Heart right ventricle (tissue), 16 donors: ENCODE measurements around the gene OR8A1. TPM values are rescaled to one million over a fixed set of nuclear protein-coding genes. Genes with fewer than 3 reads are reported as not detected.
A peak's percentile ranks its signal among the peaks of the same experiment; 100 is the strongest.

Source experiments
- ATAC-seq, 8 donors: fragments of 200-7000 bp; cut with Tn5 transposase; one replicate each; pipeline ENCODE4 v1.9.1; 2020; ENCODE audit warnings: mild to moderate bottlenecking in 8 of 8, moderate library complexity in 8 of 8, moderate number of reproducible peaks in 1 of 8
- DNase-seq, 2 donors: peaks; one replicate each; pipeline ENCODE4 v3.0.0-alpha.2; 2020
- H3K27ac ChIP-seq, 10 donors: fragments of 200-600 bp; sonication (generic) in 2 of 10; one replicate each; pipeline versions ENCODE4 v1.5.0 to v1.8.0; 2020 to 2022; ENCODE audit warnings: mild to moderate bottlenecking in 3 of 10
- H3K27me3 ChIP-seq, 7 donors: fragments of 200-600 bp; one replicate each; pipeline ENCODE4 v1.8.0; 2021 to 2022; ENCODE audit warnings: mild to moderate bottlenecking in 2 of 7
- H3K36me3 ChIP-seq, 9 donors: fragments of 200-600 bp; sonication (generic) in 1 of 9; one replicate each; pipeline versions ENCODE4 v1.5.0 to v1.8.0; 2020 to 2022; ENCODE audit warnings: mild to moderate bottlenecking in 2 of 9
- H3K4me1 ChIP-seq, 9 donors: fragments of 200-600 bp; sonication (generic) in 1 of 9; one replicate each; pipeline versions ENCODE4 v1.5.0 to v1.8.0; 2020 to 2022; ENCODE audit warnings: mild to moderate bottlenecking in 4 of 9
- H3K4me3 ChIP-seq, 10 donors: fragments of 200-600 bp; sonication (generic) in 2 of 10; one replicate each; pipeline versions ENCODE4 v1.5.0 to v1.8.0; 2020 to 2022; ENCODE audit warnings: mild to moderate bottlenecking in 7 of 10, moderate library complexity in 2 of 10
- H3K9me3 ChIP-seq, 11 donors: fragments of 200-600 bp in 10 of 11; sonication (generic) in 2 of 11; one replicate each; pipeline versions ENCODE4 v1.5.0 to v1.8.0; 2013 to 2022; ENCODE audit warnings: mild to moderate bottlenecking in 2 of 11, control low read depth in 1 of 11, moderate library complexity in 1 of 11
- WGBS, 2 donors: extraction: QIAGEN DNeasy Blood & Tissue Kit; methylation state at CpG; one replicate each; pipeline ENCODE4 v1.1.7; 2013; ENCODE audit warnings: inconsistent platforms in 1 of 2; 5-methylcytosine and 5-hydroxymethylcytosine counted together
- intact Hi-C, 10 donors: fragments of 100-400 bp; cut with DNase I; formaldehyde crosslinking; loops; one replicate each; pipeline versions ENCODE4 v1.11.1 to v1.14.2; 2022
- polyA plus RNA-seq, 2 donors: library from polyadenylated mRNA; stranded (reverse); fragments of 200-250 nt; gene quantifications; one replicate each; pipeline ENCODE4 v1.2.3, GENCODE V29; 2013
- total RNA-seq, 10 donors: library from RNA; stranded (reverse); fragmentation: NEBNext Ultra II Directional in 3 of 10; extraction: Animal tissue kit (Norgen Biotek cat#: 25700) in 3 of 10; gene quantifications; one replicate each; pipeline versions ENCODE4 v1.2.1 to v1.2.4, GENCODE V29; 2021 to 2023
- TF ChIP-seq, protein P1 (sequence below), 9 donors: fragments of 200-600 bp; sonication (generic) in 2 of 9; IDR thresholded peaks; one replicate each; pipeline versions ENCODE4 v1.5.0 to v1.8.0; 2021 to 2022; ENCODE audit warnings: antibody characterized with exemption in 9 of 9, mild to moderate bottlenecking in 5 of 9, moderate library complexity in 1 of 9
- donor health status: Arrhythmogenic right ventricular cardiomyopathy.
- donor health status: ischemic (EF 13 %, LVEDD 7.1; RV severe dilation, severe dysfunction).
- donor health status: healthy with polysubstance abuse.
- donor health status: DM: no; HTN: yes; CAD: no.
- donor health status: DM: no; HTN: no; CAD: no.
- donor health status: ischemic (EF 25% LVEDD 6.9; RV normal size, moderate dysfunction).
- donor health status: ischemic (EF 25% LVEDD 5.7; RV mildly dilated, moderate dysfunction).
- donor health status: healthy.
- donor health status: DM: yes; HTN: yes; CAD: no.
- donor health status: Ischemic cardiomyopathy.
- donor health status: ischemic (EF 35%, LVEDD 5.7; RV mildly dilated, moderate dysfunction).
- donor health status: nonischemic (EF 11% LVEDD 7.7; RV severe dilation, severe dysfunction).
- donor health status: DM: yes; HTN: yes; CAD: no.
- donor health status: PGD.
- donor health status: ischemic (EF 29% LVEDD 5.4; RV normal size, mild dysfunction).
- donor health status: nonischemic (EF 23%, LVEDD 6.1; RV moderate dilation, normal function).

The OR8A1 gene
- total and polyA plus RNA-seq, 12 donors, result not detected

DNA sequence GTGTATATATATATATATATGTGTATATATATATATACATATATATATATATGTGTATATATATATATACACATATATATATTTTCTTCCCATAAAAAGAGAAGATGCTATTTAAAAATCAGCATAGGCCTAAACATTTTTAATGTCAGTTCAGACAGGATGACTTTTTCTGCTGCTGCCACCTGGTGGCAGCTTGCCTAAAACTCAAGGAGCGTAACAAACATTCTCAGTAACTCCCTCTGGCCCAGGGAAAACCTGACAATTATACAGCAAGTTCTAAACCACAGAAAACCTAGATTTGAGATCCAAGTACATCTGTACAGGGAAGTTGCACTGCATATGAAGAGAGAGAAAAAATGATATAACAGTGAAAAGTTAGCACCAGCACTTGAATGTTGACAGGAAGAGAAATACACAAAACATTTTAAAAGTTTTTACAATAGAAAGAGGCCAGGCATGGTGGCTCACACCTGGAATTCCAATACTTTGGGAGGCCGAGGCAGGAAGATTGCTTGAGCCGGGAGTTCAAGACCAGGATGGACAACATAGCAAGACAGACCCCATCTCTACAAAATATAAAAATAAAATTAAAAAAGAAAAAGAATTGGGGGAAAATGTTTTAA is 16.6 kb downstream of the OR8A1 start:
- DNase-seq (peak; percentile 41 to 56), ATAC-seq (no peak)
- TF ChIP-seq, protein P1, sequence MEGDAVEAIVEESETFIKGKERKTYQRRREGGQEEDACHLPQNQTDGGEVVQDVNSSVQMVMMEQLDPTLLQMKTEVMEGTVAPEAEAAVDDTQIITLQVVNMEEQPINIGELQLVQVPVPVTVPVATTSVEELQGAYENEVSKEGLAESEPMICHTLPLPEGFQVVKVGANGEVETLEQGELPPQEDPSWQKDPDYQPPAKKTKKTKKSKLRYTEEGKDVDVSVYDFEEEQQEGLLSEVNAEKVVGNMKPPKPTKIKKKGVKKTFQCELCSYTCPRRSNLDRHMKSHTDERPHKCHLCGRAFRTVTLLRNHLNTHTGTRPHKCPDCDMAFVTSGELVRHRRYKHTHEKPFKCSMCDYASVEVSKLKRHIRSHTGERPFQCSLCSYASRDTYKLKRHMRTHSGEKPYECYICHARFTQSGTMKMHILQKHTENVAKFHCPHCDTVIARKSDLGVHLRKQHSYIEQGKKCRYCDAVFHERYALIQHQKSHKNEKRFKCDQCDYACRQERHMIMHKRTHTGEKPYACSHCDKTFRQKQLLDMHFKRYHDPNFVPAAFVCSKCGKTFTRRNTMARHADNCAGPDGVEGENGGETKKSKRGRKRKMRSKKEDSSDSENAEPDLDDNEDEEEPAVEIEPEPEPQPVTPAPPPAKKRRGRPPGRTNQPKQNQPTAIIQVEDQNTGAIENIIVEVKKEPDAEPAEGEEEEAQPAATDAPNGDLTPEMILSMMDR (IDR thresholded peaks at IDR 0.05), result peak; percentile 31 to 78 (median 71)
- Histone ChIP-seq H3K4me3 (no peak overlapping the region), H3K9me3 (no peaks in the 10 kb centered on the region), H3K27me3 (peaks cover 0 to 14% (median 0%) of the 10 kb centered on the region in 7 donors), H3K4me1 (no peaks in the 10 kb centered on the region), H3K27ac (no peak overlapping the region), H3K36me3 (no peaks in the 10 kb centered on the region)
- WGBS, 2 donors, result 36 to 38% methylated on average over 3 of the region's 3 CpGs
- intact Hi-C loops, result loop anchor here in 9 of 10 donors (1.0 to 10.0 kb wide), 8 partner anchors 162 to 522 kb away; partner anchors contain the start of gene OR8B4 (in 1 of the 9)

DNA sequence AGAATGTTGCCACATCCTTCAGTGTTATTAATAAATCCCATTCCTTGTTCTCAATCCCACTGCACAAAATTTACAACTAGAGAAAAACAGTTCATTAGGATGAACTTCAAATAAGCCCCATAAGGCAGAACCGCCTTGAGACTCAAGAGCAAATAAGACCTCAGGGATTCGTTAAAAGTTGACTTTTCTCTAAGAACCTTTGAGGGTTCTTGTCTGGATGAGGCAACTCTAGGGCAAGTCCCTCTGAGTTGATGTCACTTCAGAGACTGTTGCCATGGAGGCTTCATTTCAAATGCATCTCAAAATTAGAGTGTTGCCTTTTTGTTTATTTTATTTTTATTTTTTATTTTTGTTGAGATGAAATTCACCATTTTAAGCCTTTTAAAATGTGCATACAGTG is 21.6 kb downstream of the OR8A1 start:
- intact Hi-C loops, result loop anchor here in 1 of 10 donors (10.0 kb wide), 1 partner anchor 517 kb away; no protein-coding TSS in a partner anchor

DNA sequence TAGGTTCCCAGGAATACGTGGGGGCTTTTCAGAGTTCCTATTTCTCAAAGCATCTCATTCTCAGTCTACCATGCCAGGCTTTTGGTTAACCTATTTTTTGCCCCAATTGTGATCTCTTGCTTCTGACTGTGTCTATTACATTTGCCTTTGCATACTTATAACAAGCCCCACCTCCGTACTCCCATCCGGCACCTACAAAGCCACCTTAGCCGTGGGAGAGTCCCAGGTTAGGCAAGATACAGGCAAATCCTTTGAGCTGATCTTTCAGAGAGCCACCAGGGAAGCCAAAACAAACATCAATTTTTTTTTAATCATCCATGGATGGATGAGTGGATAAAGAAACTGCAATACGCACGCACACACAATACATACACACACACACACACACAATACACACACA is 22.8 kb downstream of the OR8A1 start:
- H3K27ac ChIP-seq, result no peak overlapping the region
- no peaks in the 10 kb centered on the region for H3K36me3 ChIP-seq
- H3K9me3 ChIP-seq, result no peaks in the 10 kb centered on the region
- intact Hi-C loops, result loop anchor here in 1 of 10 donors (10.0 kb wide), 1 partner anchor 518 kb away; no protein-coding TSS in a partner anchor
- 89 to 91% methylated on average over 6 of the region's 6 CpGs for WGBS, 2 donors
- ATAC-seq (no peak), DNase-seq (no peak)
- peaks cover 0 to 22% (median 4%) of the 10 kb centered on the region in 7 donors for H3K27me3 ChIP-seq
- no peak overlapping the region for H3K4me3 ChIP-seq
- TF ChIP-seq, protein P1 (IDR thresholded peaks at IDR 0.05), result no peak
- no peaks in the 10 kb centered on the region for H3K4me1 ChIP-seq

More for the DNA sequence above, 21.6 kb downstream of the OR8A1 start:
- Histone ChIP-seq H3K27ac (no peak overlapping the region), H3K9me3 (no peaks in the 10 kb centered on the region), H3K36me3 (no peaks in the 10 kb centered on the region), H3K4me3 (no peak overlapping the region), H3K4me1 (no peaks in the 10 kb centered on the region), H3K27me3 (peaks cover 0 to 15% (median 6%) of the 10 kb centered on the region in 7 donors)
- WGBS, 2 donors, result 80 to 91% methylated on average over 2 of the region's 2 CpGs
- ATAC-seq (no peak), DNase-seq (no peak)
- TF ChIP-seq, protein P1 (IDR thresholded peaks at IDR 0.05), result no peak

DNA sequence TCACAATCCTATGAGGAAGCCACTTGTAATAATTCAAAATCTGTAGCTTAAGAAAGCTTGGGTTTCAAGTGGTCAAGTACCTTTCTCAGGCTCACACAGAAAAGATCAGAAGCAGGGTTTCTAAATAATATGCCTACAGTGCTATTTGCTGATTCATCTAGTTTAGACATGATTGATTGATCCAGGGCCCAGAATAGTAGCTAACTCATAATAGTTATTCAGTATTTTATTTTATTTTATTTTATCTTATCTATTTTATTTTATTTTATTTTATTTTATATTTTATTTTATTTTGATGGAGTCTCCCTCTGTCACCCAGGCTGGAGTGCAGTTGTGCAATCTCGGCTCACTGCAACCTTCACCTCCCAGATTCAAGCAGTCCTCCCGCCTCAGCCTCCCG is 25.5 kb downstream of the OR8A1 start:
- DNase-seq (no peak), ATAC-seq (no peak)
- TF ChIP-seq, protein P1 (IDR thresholded peaks at IDR 0.05), result no peak
- peaks cover 0 to 25% (median 4%) of the 10 kb centered on the region in 7 donors for H3K27me3 ChIP-seq
- no peaks in the 10 kb centered on the region for H3K4me1 ChIP-seq
- intact Hi-C loops, result loop anchor here in 1 of 10 donors (10.0 kb wide), 1 partner anchor 521 kb away; no protein-coding TSS in a partner anchor
- H3K36me3 ChIP-seq, result no peaks in the 10 kb centered on the region
- H3K4me3 ChIP-seq, result no peak overlapping the region
- peaks cover 0 to 4% (median 0%) of the 10 kb centered on the region in 11 donors for H3K9me3 ChIP-seq
- WGBS, 2 donors, result 91 to 96% methylated on average over 3 of the region's 3 CpGs
- no peak overlapping the region for H3K27ac ChIP-seq
